H9 (cell line): Measurements from ENCODE around the gene UTP25. TPM values are rescaled to one million over a fixed set of nuclear protein-coding genes. Genes with fewer than 3 reads are reported as not detected.

ENCODE experiments used
- DNase-seq: peaks from one replicate; pipeline ENCODE4 v3.0.0-alpha.2; 2017
- H2AFZ ChIP-seq: one replicate; pipeline ENCODE4 v1.6.1; 2013; ENCODE audit warnings: mild to moderate bottlenecking, low read length, control low read depth, moderate library complexity
- H2AK5ac ChIP-seq: 2 replicates; pipeline ENCODE4 v1.6.1; 2013; ENCODE audit warnings: low read length, control low read depth, mixed read lengths; ENCODE audit not compliant: insufficient read length
- H2BK120ac ChIP-seq: one replicate; pipeline ENCODE4 v1.6.1; 2013; ENCODE audit warnings: low read depth, mild to moderate bottlenecking, low read length, control low read depth, inconsistent platforms; ENCODE audit not compliant: poor library complexity, severe bottlenecking
- H2BK12ac ChIP-seq: 2 replicates; pipeline ENCODE4 v1.6.1; 2013; ENCODE audit warnings: low read length, control low read depth, mixed read lengths, low read depth; ENCODE audit not compliant: insufficient read length
- H2BK15ac ChIP-seq: 2 replicates; pipeline ENCODE4 v1.6.1; 2013; ENCODE audit warnings: low read depth, low read length, control low read depth
- H2BK20ac ChIP-seq: one replicate; pipeline ENCODE4 v1.6.1; 2013; ENCODE audit warnings: low read depth, mild to moderate bottlenecking, low read length, control low read depth, inconsistent platforms; ENCODE audit not compliant: poor library complexity, severe bottlenecking
- H2BK5ac ChIP-seq: 2 replicates; pipeline ENCODE4 v1.6.1; 2013; ENCODE audit warnings: low read length, control low read depth, mixed read lengths; ENCODE audit not compliant: insufficient read length
- H3K14ac ChIP-seq: 2 replicates; pipeline ENCODE4 v1.6.1; 2013; ENCODE audit warnings: low read length, control low read depth; ENCODE audit not compliant: insufficient read depth
- H3K18ac ChIP-seq: 2 replicates; pipeline ENCODE4 v1.6.1; 2013; ENCODE audit warnings: low read depth, mild to moderate bottlenecking, mixed read lengths, low read length, control low read depth; ENCODE audit not compliant: insufficient read length
- H3K23ac ChIP-seq: 2 replicates; pipeline ENCODE4 v1.6.1; 2013; ENCODE audit warnings: low read length, control low read depth, mixed read lengths, low read depth; ENCODE audit not compliant: insufficient read length
- H3K23me2 ChIP-seq: 2 replicates; pipeline ENCODE4 v1.6.1; 2013; ENCODE audit warnings: low read depth, mild to moderate bottlenecking, mixed read lengths, low read length, control low read depth; ENCODE audit not compliant: insufficient read length, poor library complexity, severe bottlenecking
- H3K27ac ChIP-seq: 2 replicates; pipeline ENCODE4 v1.5.1; 2013; ENCODE audit warnings: low read length, control low read depth, mixed read lengths, low read depth; ENCODE audit not compliant: insufficient read length
- H3K27me3 ChIP-seq: 2 replicates; pipeline ENCODE4 v1.6.1; 2013; ENCODE audit warnings: low read length, control low read depth, inconsistent platforms; ENCODE audit not compliant: insufficient read depth
- H3K4ac ChIP-seq: 2 replicates; pipeline ENCODE4 v1.6.1; 2013; ENCODE audit warnings: low read depth, mild to moderate bottlenecking, control low read depth, inconsistent platforms, low read length, moderate library complexity
- H3K4me1 ChIP-seq: 2 replicates; pipeline ENCODE4 v1.6.1; 2013; ENCODE audit warnings: low read length, control low read depth, inconsistent platforms; ENCODE audit not compliant: insufficient read depth
- H3K4me2 ChIP-seq: 2 replicates; pipeline ENCODE4 v1.6.1; 2013; ENCODE audit warnings: low read length, control low read depth, mixed read lengths; ENCODE audit not compliant: insufficient read length, insufficient read depth
- H3K56ac ChIP-seq: 2 replicates; pipeline ENCODE4 v1.6.1; 2013; ENCODE audit warnings: low read depth, mild to moderate bottlenecking, mixed read lengths, low read length, control low read depth; ENCODE audit not compliant: insufficient read length
- H3K79me1 ChIP-seq: 2 replicates; pipeline ENCODE4 v1.6.1; 2013; ENCODE audit warnings: low read depth, mild to moderate bottlenecking, moderate library complexity, low read length, control low read depth, inconsistent platforms; ENCODE audit not compliant: insufficient read depth, poor library complexity, severe bottlenecking
- H3K79me2 ChIP-seq: 2 replicates; pipeline ENCODE4 v1.6.1; 2013; ENCODE audit warnings: low read length, control low read depth, inconsistent platforms; ENCODE audit not compliant: insufficient read depth
- H3K9ac ChIP-seq: 2 replicates; pipeline ENCODE4 v1.6.1; 2013; ENCODE audit warnings: low read length, control low read depth, mixed read lengths; ENCODE audit not compliant: insufficient read length; ENCODE audit errors: extremely low read depth
- H3K9me3 ChIP-seq: one replicate; pipeline ENCODE4 v1.6.1; 2013; ENCODE audit warnings: low read depth, low read length, inconsistent platforms; ENCODE audit not compliant: control insufficient read depth
- H3T11ph ChIP-seq: one replicate; pipeline ENCODE4 v1.6.1; 2013; ENCODE audit warnings: mild to moderate bottlenecking, low read length, control low read depth, inconsistent platforms
- H4K20me1 ChIP-seq: one replicate; pipeline ENCODE4 v1.6.1; 2013; ENCODE audit not compliant: control insufficient read depth, insufficient read length, insufficient read depth
- H4K5ac ChIP-seq: 2 replicates; pipeline ENCODE4 v1.6.1; 2013; ENCODE audit warnings: low read depth, mild to moderate bottlenecking, mixed read lengths, low read length, control low read depth; ENCODE audit not compliant: insufficient read length
- H4K8ac ChIP-seq: replicated peaks from 2 replicates; pipeline ENCODE4 v1.6.1; 2013; ENCODE audit warnings: low read length, control low read depth, mixed read lengths, low read depth; ENCODE audit not compliant: insufficient read length
- H4K91ac ChIP-seq: 2 replicates; pipeline ENCODE4 v1.6.1; 2013; ENCODE audit warnings: low read depth, mild to moderate bottlenecking, moderate library complexity, mixed read lengths, low read length, control low read depth; ENCODE audit not compliant: insufficient read length
- H3K27ac Mint-ChIP-seq, 3 experiments: 2 replicates in 2 of 3; 3 replicates in 1 of 3; pipeline ENCODE4 v1.8.0; 2020 to 2021; ENCODE audit warnings: mixed read lengths in 3 of 3, mild to moderate bottlenecking in 1 of 3, moderate library complexity in 1 of 3
- H3K27me3 Mint-ChIP-seq: 2 replicates; pipeline ENCODE4 v1.8.0; 2021; ENCODE audit warnings: low read depth, mild to moderate bottlenecking, moderate library complexity, mixed read lengths
- H3K36me3 Mint-ChIP-seq, 3 experiments: 2 replicates in 2 of 3; 3 replicates in 1 of 3; pipeline ENCODE4 v1.8.0; 2020 to 2021; ENCODE audit warnings: low read depth in 3 of 3, mixed read lengths in 3 of 3; ENCODE audit not compliant: insufficient read depth in 1 of 3
- H3K4me1 Mint-ChIP-seq, 2 experiments: 2 replicates each; pipeline ENCODE4 v1.8.0; 2020; ENCODE audit warnings: mixed read lengths in 2 of 2
- H3K4me3 Mint-ChIP-seq, 2 experiments: 2 replicates in 1 of 2; 3 replicates in 1 of 2; pipeline ENCODE4 v1.8.0; 2020 to 2021; ENCODE audit warnings: mild to moderate bottlenecking in 2 of 2, mixed read lengths in 2 of 2, moderate library complexity in 1 of 2
- H3K9me3 Mint-ChIP-seq, 2 experiments: 2 replicates in 1 of 2; 3 replicates in 1 of 2; pipeline ENCODE4 v1.8.0; 2020; ENCODE audit warnings: mild to moderate bottlenecking in 2 of 2, mixed read lengths in 2 of 2, moderate library complexity in 1 of 2
- CTCF ChIP-seq: fragments of 200-600 bp; sonication (generic); conservative IDR thresholded peaks from 3 replicates; pipeline ENCODE4 v1.8.0; 2021; ENCODE audit warnings: antibody characterized with exemption, mild to moderate bottlenecking
- WGBS: extraction: QIAGEN DNeasy Blood & Tissue Kit; methylation state at CpG from one replicate; pipeline ENCODE4 v1.1.7; 2013; ENCODE audit warnings: missing lambda C conversion rate, low lambda C conversion rate, mixed read lengths; ENCODE audit not compliant: insufficient read length; ENCODE audit errors: extremely low coverage; 5-methylcytosine and 5-hydroxymethylcytosine counted together
- total RNA-seq: library from RNA; stranded (reverse); gene quantifications from 2 replicates; pipeline ENCODE4 v1.2.1, GENCODE V29; 2021

Gene UTP25
- total RNA-seq, 1 experiment from 2014 or later, result 12.9 TPM

GRCh38 chr1:209810783-209811182 is 17.0 kb upstream of the UTP25 start:
- peaks cover 2 to 8% of the 10 kb centered on the region in 2 experiments for H3K4me1 Mint-ChIP-seq
- Histone ChIP-seq H3K18ac (no peak overlapping the region), H4K5ac (no peak overlapping the region), H3K4me2 (no peak overlapping the region), H3K23ac (no peak overlapping the region), H2BK120ac (no peak overlapping the region), H3K79me2 (no peaks in the 10 kb centered on the region), H3K79me1 (no peaks in the 10 kb centered on the region), H3K4me1 (no peaks in the 10 kb centered on the region), H2AFZ (no peak overlapping the region), H4K20me1 (no peaks in the 10 kb centered on the region), H3K23me2 (peaks cover under 1% of the 10 kb centered on the region), H2BK15ac (no peak overlapping the region), H3K9me3 (no peaks in the 10 kb centered on the region), H3K56ac (no peak overlapping the region), H3K4ac (no peak overlapping the region), H4K91ac (no peak overlapping the region), H2BK12ac (no peak overlapping the region), H4K8ac (no peak overlapping the region), H3T11ph (no peak overlapping the region), H2AK5ac (no peak overlapping the region), H2BK5ac (no peak overlapping the region), H2BK20ac (no peak overlapping the region), H3K27me3 (no peaks in the 10 kb centered on the region), H3K9ac (no peak overlapping the region), H3K27ac (no peak overlapping the region), H3K14ac (no peak overlapping the region)
- no peak for TF ChIP-seq CTCF
- no CpG with 5 or more reads among the region's 5 CpGs for WGBS
- no peak for DNase-seq
- no peaks in the 10 kb centered on the region for H3K9me3 Mint-ChIP-seq
- H3K27me3 Mint-ChIP-seq, result peaks cover 1% of the 10 kb centered on the region; the same call in 1 of the 2 replicates
- no peak overlapping the region for H3K27ac Mint-ChIP-seq
- H3K36me3 Mint-ChIP-seq, result no peaks in the 10 kb centered on the region
- no peak overlapping the region for H3K4me3 Mint-ChIP-seq
